ENCODE measurements around the gene PRKCH. TPM values are rescaled to one million over a fixed set of nuclear protein-coding genes. Genes with fewer than 3 reads are reported as not detected.

The PRKCH gene
- total and polyA plus RNA-seq, 10 of the 15 experiments (the other 5 are each of a cell fraction or from before 2014, with no cell fraction given) = 10.7 to 140 (median 33.2) TPM

- Histone ChIP-seq H3K4me3 (no peak overlapping the region), H2AFZ (ENCODE audit: control insufficient read depth, low read depth, low read length) (no peak overlapping the region), H3K27ac (ENCODE audit: control insufficient read depth, insufficient read depth) (peak overlapping the region; percentile 95; the same call in 1 of the 2 replicates), H3K36me3 (ENCODE audit: control insufficient read depth in 2 of 2, insufficient read depth in 2 of 2, low read length in 1 of 2) (peaks cover 3 to 7% of the 10 kb centered on the region in 2 experiments; a peak in 3 of 4 replicates), H3K27me3 (replicated peaks in 1 of 2; ENCODE audit: control insufficient read depth in 2 of 2, insufficient read depth in 2 of 2, low read length in 1 of 2) (no peaks in the 10 kb centered on the region), H3K9me3 (replicated peaks; ENCODE audit: control insufficient read depth, insufficient read depth, low read length) (no peaks in the 10 kb centered on the region), H3K79me2 (ENCODE audit: control insufficient read depth, insufficient read depth, low read length) (peaks cover 3% of the 10 kb centered on the region; the same call in 1 of the 2 replicates), H4K20me1 (ENCODE audit: control insufficient read depth, insufficient read depth) (no peaks in the 10 kb centered on the region), H3K9ac (ENCODE audit: control insufficient read depth, insufficient read depth, low read length) (no peak overlapping the region), H3K4me2 (ENCODE audit: control insufficient read depth, insufficient read depth) (no peak overlapping the region), H3K4me1 (ENCODE audit: control insufficient read depth, insufficient read depth, low read length) (peaks cover 30% of the 10 kb centered on the region)
- TF ChIP-seq, protein P1, sequence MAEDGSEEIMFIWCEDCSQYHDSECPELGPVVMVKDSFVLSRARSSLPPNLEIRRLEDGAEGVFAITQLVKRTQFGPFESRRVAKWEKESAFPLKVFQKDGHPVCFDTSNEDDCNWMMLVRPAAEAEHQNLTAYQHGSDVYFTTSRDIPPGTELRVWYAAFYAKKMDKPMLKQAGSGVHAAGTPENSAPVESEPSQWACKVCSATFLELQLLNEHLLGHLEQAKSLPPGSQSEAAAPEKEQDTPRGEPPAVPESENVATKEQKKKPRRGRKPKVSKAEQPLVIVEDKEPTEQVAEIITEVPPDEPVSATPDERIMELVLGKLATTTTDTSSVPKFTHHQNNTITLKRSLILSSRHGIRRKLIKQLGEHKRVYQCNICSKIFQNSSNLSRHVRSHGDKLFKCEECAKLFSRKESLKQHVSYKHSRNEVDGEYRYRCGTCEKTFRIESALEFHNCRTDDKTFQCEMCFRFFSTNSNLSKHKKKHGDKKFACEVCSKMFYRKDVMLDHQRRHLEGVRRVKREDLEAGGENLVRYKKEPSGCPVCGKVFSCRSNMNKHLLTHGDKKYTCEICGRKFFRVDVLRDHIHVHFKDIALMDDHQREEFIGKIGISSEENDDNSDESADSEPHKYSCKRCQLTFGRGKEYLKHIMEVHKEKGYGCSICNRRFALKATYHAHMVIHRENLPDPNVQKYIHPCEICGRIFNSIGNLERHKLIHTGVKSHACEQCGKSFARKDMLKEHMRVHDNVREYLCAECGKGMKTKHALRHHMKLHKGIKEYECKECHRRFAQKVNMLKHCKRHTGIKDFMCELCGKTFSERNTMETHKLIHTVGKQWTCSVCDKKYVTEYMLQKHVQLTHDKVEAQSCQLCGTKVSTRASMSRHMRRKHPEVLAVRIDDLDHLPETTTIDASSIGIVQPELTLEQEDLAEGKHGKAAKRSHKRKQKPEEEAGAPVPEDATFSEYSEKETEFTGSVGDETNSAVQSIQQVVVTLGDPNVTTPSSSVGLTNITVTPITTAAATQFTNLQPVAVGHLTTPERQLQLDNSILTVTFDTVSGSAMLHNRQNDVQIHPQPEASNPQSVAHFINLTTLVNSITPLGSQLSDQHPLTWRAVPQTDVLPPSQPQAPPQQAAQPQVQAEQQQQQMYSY (CRISPR knock-in tag; IDR thresholded peaks at IDR 0.05) = no peak
- TF ChIP-seq ZNF384 (IDR thresholded peaks at IDR 0.05; ENCODE audit: borderline replicate concordance, low read depth, low read length) = no peak
- TF ChIP-seq NR2F1 (conservative IDR thresholded peaks at IDR 0.05) = no peak
- TF ChIP-seq HDAC2 (IDR thresholded peaks at IDR 0.05) = no peak
- peak; percentile 43; the same call in 1 of the 2 replicates for TF ChIP-seq RUNX3 (IDR thresholded peaks at IDR 0.05; ENCODE audit: low read length)
- TF ChIP-seq CEBPB (IDR thresholded peaks at IDR 0.05; ENCODE audit: borderline replicate concordance in 1 of 2, low read depth in 2 of 2, low read length in 2 of 2) = no peak
- no peak for TF ChIP-seq CBX5 (IDR thresholded peaks at IDR 0.05; ENCODE audit: low read depth)
- no peak for TF ChIP-seq BACH1 (IDR thresholded peaks at IDR 0.05; ENCODE audit: borderline replicate concordance)
- DNase-seq (ENCODE audit: low read depth, low spot score) (no peak), FAIRE-seq (no peak), ATAC-seq (no peak)
- no TSS peak for BruUV-seq (replicated peaks)
- WGBS (ENCODE audit: insufficient coverage, insufficient replicate concordance, low lambda C conversion rate, missing lambda C conversion rate) = 44% methylated on average over 2 of the region's 2 CpGs
- ChIA-PET POLR2A (interaction anchor here (0.6 kb wide), 1 partner anchor 240 kb away, joined by 3 read pairs; no protein-coding TSS in a partner anchor), CTCF (interaction anchor here (0.6 to 1.3 kb wide), 3 partner anchors 52 to 326 kb away, joined by 3 to 4 read pairs (median 4); no protein-coding TSS in a partner anchor), RAD21 (ENCODE audit: unreplicated experiment) (interaction anchor here (3.5 kb wide), 1 partner anchor 19 kb away, joined by 30 read pairs; no protein-coding TSS in a partner anchor), SMC1A (ENCODE audit: uncharacterized antibody, unreplicated experiment) (interaction anchor here (0.6 to 4.5 kb wide), 8 partner anchors 8 to 332 kb away, joined by 3 to 38 read pairs (median 11); no protein-coding TSS in a partner anchor)
- intact Hi-C loops (cut with micrococcal nuclease; ENCODE audit: unreplicated experiment) = no loop called here
- in situ Hi-C loops (cut with MboI) = no loop called here
These were observed 183.5 kb downstream of the PRKCH start for GRCh38 chr14:61504901-61505300.

All from GM12878 (cell line).